Measurements from ENCODE around the gene HSPA12A. TPM values are rescaled to one million over a fixed set of nuclear protein-coding genes. Genes with fewer than 3 reads are reported as not detected.

The HSPA12A gene
- total and polyA plus RNA-seq, 2 of the 13 experiments (the other 11 are each of a cell fraction or from before 2014, with no cell fraction given), result 6.4 to 13.6 TPM

GRCh38 chr10:116637830-116638229, 104.5 kb downstream of the HSPA12A start:
- no peak overlapping the region for H3K27ac ChIP-seq (ENCODE audit: extremely low read length, insufficient read depth, low read length)
- DNase-seq (ENCODE audit: low spot score) (no peak), FAIRE-seq (no peak), ATAC-seq (no peak)
- POLR2A ChIA-PET, result no interaction called here
- H3K27me3 ChIP-seq (ENCODE audit: control insufficient read depth in 1 of 2, insufficient read depth in 2 of 2, low read length in 2 of 2), result no peaks in the 10 kb centered on the region
- WGBS (ENCODE audit: low lambda C conversion rate), result 0% methylated on average over 1 of the region's 1 CpG
- in situ Hi-C loops (cut with HindIII; ENCODE audit: extremely low pct_ligation_motif_present, low pct_unique_long_range_greater_than_20kb) (no loop called here), intact Hi-C loops (cut with micrococcal nuclease; ENCODE audit: unreplicated experiment) (no loop called here)
- BruUV-seq (replicated peaks), result no TSS peak
- H3K4me3 ChIP-seq (replicated peaks in 1 of 3; ENCODE audit: insufficient read depth in 1 of 3, low read depth in 2 of 3, low read length in 3 of 3), result no peak overlapping the region
- no peaks in the 10 kb centered on the region for H4K20me1 ChIP-seq (ENCODE audit: insufficient read depth, low read length)
- H3K4me2 ChIP-seq (ENCODE audit: low read depth, low read length), result no peak overlapping the region
- CTCF ChIA-PET (ENCODE audit: low intra/inter-chr PET ratio, low total read pairs), result no interaction called here
- no peak overlapping the region for H2AFZ ChIP-seq (ENCODE audit: low read length)
- no peaks in the 10 kb centered on the region for H3K36me3 ChIP-seq (replicated peaks in 1 of 2; ENCODE audit: control insufficient read depth in 1 of 2, insufficient read depth in 2 of 2, low read length in 2 of 2)
- H3K79me2 ChIP-seq (ENCODE audit: insufficient read depth, low read length), result no peaks in the 10 kb centered on the region
- H3K4me1 ChIP-seq (ENCODE audit: insufficient read depth, low read length), result no peaks in the 10 kb centered on the region
- H3K9me3 ChIP-seq (ENCODE audit: low read length), result no peaks in the 10 kb centered on the region
- no peak overlapping the region for H3K9ac ChIP-seq (ENCODE audit: insufficient read depth, low read depth, low read length)
- TF ChIP-seq PRDM15 (CRISPR knock-in tag; IDR thresholded peaks at IDR 0.05), result no peak
- no peak for TF ChIP-seq ELF4 (CRISPR knock-in tag; IDR thresholded peaks at IDR 0.05; ENCODE audit: borderline replicate concordance)
- TF ChIP-seq LBX2 (CRISPR knock-in tag; IDR thresholded peaks at IDR 0.05; ENCODE audit: borderline replicate concordance), result no peak
- TF ChIP-seq FLYWCH1 (CRISPR knock-in tag; IDR thresholded peaks at IDR 0.05), result no peak
- TF ChIP-seq ZNF180 (CRISPR knock-in tag; IDR thresholded peaks at IDR 0.05; ENCODE audit: borderline replicate concordance, low read depth), result no peak
- no peak for TF ChIP-seq AKNA (CRISPR knock-in tag; IDR thresholded peaks at IDR 0.05; ENCODE audit: borderline replicate concordance)
- no peak for TF ChIP-seq U2AF1 (optimal IDR thresholded peaks at IDR 0.05; ENCODE audit: low read depth, low read length)
- TF ChIP-seq ZNF557 (CRISPR knock-in tag; IDR thresholded peaks at IDR 0.05), result no peak
- TF ChIP-seq IRF2 (CRISPR knock-in tag; IDR thresholded peaks at IDR 0.05), result no peak
- TF ChIP-seq ZNF513 (CRISPR knock-in tag; conservative IDR thresholded peaks at IDR 0.05), result no peak
- no peak for TF ChIP-seq YY1 (IDR thresholded peaks at IDR 0.05; ENCODE audit: insufficient read depth, insufficient replicate concordance, low read depth, low read length)
- no peak for TF ChIP-seq ARID2 (CRISPR knock-in tag; IDR thresholded peaks at IDR 0.05; ENCODE audit: borderline replicate concordance)
